RWPE2 (cell line): ENCODE data around the gene GM2A.

Experiments used
- ATAC-seq: fragments of 200-7000 bp; cut with Tn5 transposase; 3 replicates; pipeline ENCODE4 v1.9.1; 2021; ENCODE audit warnings: low read depth
- DNase-seq: peaks from one replicate; pipeline ENCODE4 v3.0.0-alpha.2; 2020; ENCODE audit warnings: low spot score
- H3K27ac ChIP-seq: fragments of 450-650 bp; 2 replicates; pipeline ENCODE4 v1.5.1; 2017; ENCODE audit warnings: mild to moderate bottlenecking; ENCODE audit not compliant: poor library complexity, severe bottlenecking
- H3K27me3 ChIP-seq: fragments of 250-450 bp; sonication (Bioruptor Pico); 2 replicates; pipeline ENCODE4 v1.5.1; 2021; ENCODE audit warnings: mild to moderate bottlenecking, moderate library complexity; ENCODE audit not compliant: insufficient read depth, poor library complexity, severe bottlenecking
- H3K36me3 ChIP-seq: fragments of 250-450 bp; sonication (Bioruptor Pico); 2 replicates; pipeline ENCODE4 v1.5.1; 2020; ENCODE audit warnings: low read depth, mild to moderate bottlenecking, moderate library complexity
- H3K4me1 ChIP-seq: fragments of 250-450 bp; sonication (Bioruptor Pico); 2 replicates; pipeline ENCODE4 v1.5.1; 2021; ENCODE audit warnings: mild to moderate bottlenecking, moderate library complexity; ENCODE audit not compliant: insufficient read depth, poor library complexity, severe bottlenecking
- H3K4me3 ChIP-seq: fragments of 250-450 bp; sonication (Bioruptor Pico); 2 replicates; pipeline ENCODE4 v1.5.1; 2021; ENCODE audit warnings: mild to moderate bottlenecking, moderate library complexity; ENCODE audit not compliant: severe bottlenecking
- H3K9me3 ChIP-seq: fragments of 250-450 bp; sonication (Bioruptor Pico); 2 replicates; pipeline ENCODE4 v1.5.1; 2021; ENCODE audit warnings: mild to moderate bottlenecking, moderate library complexity; ENCODE audit not compliant: severe bottlenecking
- CTCF ChIP-seq: fragments of 450-650 bp; IDR thresholded peaks from one replicate; pipeline ENCODE4 v1.5.1; 2017; ENCODE audit warnings: mild to moderate bottlenecking, moderate library complexity; ENCODE audit not compliant: poor library complexity, severe bottlenecking

Gene GM2A

GRCh38 chr5:151283120-151283825, 30.3 kb downstream of the GM2A start:
- no peaks in the 10 kb centered on the region for H3K9me3 ChIP-seq
- H3K4me1 ChIP-seq, result peaks cover 2% of the 10 kb centered on the region
- no peak overlapping the region for H3K4me3 ChIP-seq
- ATAC-seq (no peak), DNase-seq (no peak)
- TF ChIP-seq CTCF, result no peak
- no peaks in the 10 kb centered on the region for H3K36me3 ChIP-seq
- no peaks in the 10 kb centered on the region for H3K27me3 ChIP-seq
- no peak overlapping the region for H3K27ac ChIP-seq

DNA sequence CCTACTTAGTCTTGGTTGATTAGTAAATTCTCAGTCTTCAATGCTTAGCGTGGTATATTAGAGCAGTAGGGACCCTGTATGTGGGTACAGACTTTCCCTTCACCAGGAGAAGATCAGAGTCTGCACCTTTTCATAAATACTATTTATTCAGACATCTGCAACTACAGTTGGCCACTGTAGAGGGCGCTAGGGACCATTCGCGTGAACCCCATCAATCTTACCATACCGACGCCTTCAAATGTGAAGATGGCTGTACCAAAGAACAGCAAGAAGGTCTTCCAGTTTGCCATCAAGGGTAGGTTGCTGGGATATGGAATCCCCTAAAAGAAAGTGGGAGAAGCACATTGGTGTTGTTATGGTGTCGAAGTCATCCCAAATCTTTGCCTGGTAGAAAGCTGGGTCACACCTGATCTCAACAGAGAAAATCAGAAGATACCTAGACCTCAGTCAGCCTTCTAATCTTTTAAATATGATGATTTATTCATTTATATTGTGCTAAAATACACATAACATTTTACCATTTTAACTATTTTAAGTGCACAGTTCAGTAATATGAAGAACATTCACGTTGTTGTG, 31.5 kb downstream of the GM2A start:
- Histone ChIP-seq H3K27ac (no peak overlapping the region), H3K4me1 (peaks cover 2% of the 10 kb centered on the region), H3K4me3 (no peak overlapping the region), H3K9me3 (no peaks in the 10 kb centered on the region), H3K36me3 (no peaks in the 10 kb centered on the region), H3K27me3 (no peaks in the 10 kb centered on the region)
- ATAC-seq (no peak), DNase-seq (no peak)
- TF ChIP-seq CTCF, result peak; percentile 19

- no peak overlapping the region for H3K4me3 ChIP-seq
- no peaks in the 10 kb centered on the region for H3K27me3 ChIP-seq
- DNase-seq (no peak), ATAC-seq (no peak)
- H3K9me3 ChIP-seq, result no peaks in the 10 kb centered on the region
- peaks cover 2% of the 10 kb centered on the region for H3K4me1 ChIP-seq
- no peaks in the 10 kb centered on the region for H3K36me3 ChIP-seq
- no peak for TF ChIP-seq CTCF
- no peak overlapping the region for H3K27ac ChIP-seq
Observed at GRCh38 chr5:151285683-151286082, 32.7 kb downstream of the GM2A start.

DNA sequence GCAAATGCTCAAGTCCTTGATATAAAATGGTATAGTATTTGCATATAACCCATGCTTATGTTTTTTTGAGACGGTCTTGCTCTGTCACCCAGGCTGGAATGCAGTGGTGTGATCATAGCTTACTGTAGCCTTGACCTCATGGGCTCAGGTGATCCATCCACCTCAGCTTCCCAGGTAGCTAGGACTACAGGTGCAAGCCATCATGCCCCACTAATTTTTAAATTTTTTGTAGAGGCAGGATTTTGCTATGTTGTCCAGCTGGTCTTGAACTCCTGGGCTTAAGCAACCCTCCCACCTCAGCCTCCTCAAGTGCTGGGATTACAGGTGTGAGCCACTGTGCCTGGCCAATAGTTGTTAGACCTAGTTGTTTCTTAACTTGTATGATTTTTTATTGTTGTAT, 33.3 kb downstream of the GM2A start:
- no peak for TF ChIP-seq CTCF
- DNase-seq (no peak), ATAC-seq (no peak)
- no peak overlapping the region for H3K4me3 ChIP-seq
- H3K9me3 ChIP-seq, result no peaks in the 10 kb centered on the region
- no peaks in the 10 kb centered on the region for H3K27me3 ChIP-seq
- H3K27ac ChIP-seq, result no peak overlapping the region
- peaks cover 2% of the 10 kb centered on the region for H3K4me1 ChIP-seq
- H3K36me3 ChIP-seq, result no peaks in the 10 kb centered on the region

- no peak overlapping the region for H3K27ac ChIP-seq
- H3K27me3 ChIP-seq, result no peaks in the 10 kb centered on the region
- H3K4me1 ChIP-seq, result peaks cover 2% of the 10 kb centered on the region
- no peaks in the 10 kb centered on the region for H3K9me3 ChIP-seq
- no peak overlapping the region for H3K4me3 ChIP-seq
- DNase-seq (no peak), ATAC-seq (peak; percentile 99)
- H3K36me3 ChIP-seq, result no peaks in the 10 kb centered on the region
- TF ChIP-seq CTCF, result peak; percentile 80
Observed at GRCh38 chr5:151288180-151288579, 35.2 kb downstream of the GM2A start.
